Measurements from ENCODE around the gene ADAMTS16.
"Not testable (repeated sequence)": the region's sequence is repeated elsewhere in the genome, so short reads cannot be mapped to it uniquely, and the experiment has no call there.

The ADAMTS16 gene

GRCh38 chr5:5132693-5133295 lies 7.3 kb upstream of the ADAMTS16 start:
- CTCF ChIA-PET, result no interaction called here
- no peaks in the 10 kb centered on the region for H3K36me3 Mint-ChIP-seq

GRCh38 chr5:5134107-5134506 lies 6.0 kb upstream of the ADAMTS16 start:
- peaks cover 4% of the 10 kb centered on the region for H3K9me3 Mint-ChIP-seq
- no peaks in the 10 kb centered on the region for H3K4me1 Mint-ChIP-seq
- H3K4me3 Mint-ChIP-seq, result no peak overlapping the region
- H3K27ac Mint-ChIP-seq, result no peak overlapping the region
- H3K36me3 Mint-ChIP-seq, result no peaks in the 10 kb centered on the region
- peaks cover 17% of the 10 kb centered on the region for H3K27me3 Mint-ChIP-seq
- CTCF ChIA-PET, result no interaction called here
- no peak for DNase-seq

More at GRCh38 chr5:5132693-5133295, 7.3 kb upstream of the ADAMTS16 start:
- Mint-ChIP-seq H3K9me3 (peaks cover 4% of the 10 kb centered on the region), H3K4me1 (no peaks in the 10 kb centered on the region), H3K4me3 (no peak overlapping the region), H3K27ac (no peak overlapping the region), H3K27me3 (peaks cover 8% of the 10 kb centered on the region)
- DNase-seq, result no peak

GRCh38 chr5:5135957-5136676 lies 4.0 kb upstream of the ADAMTS16 start:
- Mint-ChIP-seq H3K27ac (no peak overlapping the region), H3K27me3 (peaks cover 34% of the 10 kb centered on the region), H3K9me3 (peaks cover 4% of the 10 kb centered on the region), H3K4me1 (peaks cover 5% of the 10 kb centered on the region), H3K36me3 (no peaks in the 10 kb centered on the region), H3K4me3 (no peak overlapping the region)
- DNase-seq, result no peak
- CTCF ChIA-PET, result no interaction called here

- peaks cover 40% of the 10 kb centered on the region for H3K27me3 Mint-ChIP-seq
- not testable (repeated sequence) for H3K4me3 Mint-ChIP-seq, H3K4me1 Mint-ChIP-seq, H3K27ac Mint-ChIP-seq, DNase-seq, H3K36me3 Mint-ChIP-seq, H3K9me3 Mint-ChIP-seq
- CTCF ChIA-PET, result interaction anchor here (1.5 kb wide), 1 partner anchor 281 kb away, joined by 4 read pairs; no protein-coding TSS in a partner anchor
Observed at GRCh38 chr5:5137851-5138250, 2.3 kb upstream of the ADAMTS16 start.

GRCh38 chr5:5139336-5139776 lies 774 bp upstream of the ADAMTS16 start:
- no peak overlapping the region for H3K4me3 Mint-ChIP-seq

GRCh38 chr5:5140479-5141338 lies 579 bp downstream of the ADAMTS16 start:
- no peak overlapping the region for H3K4me3 Mint-ChIP-seq
- CTCF ChIA-PET, result interaction anchor here (0.7 to 1.3 kb wide), 5 partner anchors 277 to 1165 kb away, joined by 3 to 4 read pairs (median 3); partner anchors contain the start of gene ICE1

More at GRCh38 chr5:5139336-5139776, 774 bp upstream of the ADAMTS16 start:
- H3K27me3 Mint-ChIP-seq, result peaks cover 40% of the 10 kb centered on the region
- peaks cover 7% of the 10 kb centered on the region for H3K4me1 Mint-ChIP-seq
- H3K9me3 Mint-ChIP-seq, result no peaks in the 10 kb centered on the region
- CTCF ChIA-PET, result interaction anchor here (0.6 to 1.5 kb wide), 2 partner anchors 199 to 279 kb away, joined by 4 read pairs; no protein-coding TSS in a partner anchor
- no peaks in the 10 kb centered on the region for H3K36me3 Mint-ChIP-seq
- no peak for DNase-seq
- no peak overlapping the region for H3K27ac Mint-ChIP-seq

GRCh38 chr5:5141339-5141599 lies 1.1 kb downstream of the ADAMTS16 start:
- peaks cover 40% of the 10 kb centered on the region for H3K27me3 Mint-ChIP-seq
- no peaks in the 10 kb centered on the region for H3K9me3 Mint-ChIP-seq
- H3K4me3 Mint-ChIP-seq, result no peak overlapping the region

More at GRCh38 chr5:5140479-5141338, 579 bp downstream of the ADAMTS16 start:
- DNase-seq, result no peak
- H3K27me3 Mint-ChIP-seq, result peaks cover 40% of the 10 kb centered on the region
- H3K4me1 Mint-ChIP-seq, result peaks cover 7% of the 10 kb centered on the region
- no peaks in the 10 kb centered on the region for H3K9me3 Mint-ChIP-seq
- no peaks in the 10 kb centered on the region for H3K36me3 Mint-ChIP-seq
- no peak overlapping the region for H3K27ac Mint-ChIP-seq

GRCh38 chr5:5141625-5142525 lies 1.7 kb downstream of the ADAMTS16 start:
- Mint-ChIP-seq H3K27me3 (peaks cover 38% of the 10 kb centered on the region), H3K36me3 (no peaks in the 10 kb centered on the region), H3K9me3 (no peaks in the 10 kb centered on the region), H3K27ac (no peak overlapping the region), H3K4me3 (no peak overlapping the region), H3K4me1 (peaks cover 7% of the 10 kb centered on the region)
- DNase-seq, result peak; percentile 60
- CTCF ChIA-PET, result interaction anchor here (1.3 kb wide), 2 partner anchors 276 to 280 kb away, joined by 3 read pairs; partner anchors contain the start of gene ICE1

More at GRCh38 chr5:5141339-5141599, 1.1 kb downstream of the ADAMTS16 start:
- CTCF ChIA-PET, result interaction anchor here (0.7 to 1.3 kb wide), 4 partner anchors 276 to 1164 kb away, joined by 3 to 4 read pairs (median 3); partner anchors contain the start of gene ICE1
- H3K27ac Mint-ChIP-seq, result no peak overlapping the region
- H3K4me1 Mint-ChIP-seq, result peaks cover 7% of the 10 kb centered on the region
- DNase-seq, result no peak
- H3K36me3 Mint-ChIP-seq, result no peaks in the 10 kb centered on the region

GRCh38 chr5:5144441-5144840 lies 4.3 kb downstream of the ADAMTS16 start:
- Mint-ChIP-seq H3K36me3 (no peaks in the 10 kb centered on the region), H3K4me1 (peaks cover 7% of the 10 kb centered on the region), H3K9me3 (no peaks in the 10 kb centered on the region), H3K4me3 (no peak overlapping the region), H3K27me3 (peaks cover 20% of the 10 kb centered on the region), H3K27ac (no peak overlapping the region)
- no peak for DNase-seq
- CTCF ChIA-PET, result interaction anchor here (0.8 to 1.5 kb wide), 2 partner anchors 15 to 275 kb away, joined by 3 to 4 read pairs; no protein-coding TSS in a partner anchor

GRCh38 chr5:5145651-5146529 lies 5.8 kb downstream of the ADAMTS16 start:
- Mint-ChIP-seq H3K27me3 (peaks cover 8% of the 10 kb centered on the region), H3K4me3 (no peak overlapping the region), H3K36me3 (no peaks in the 10 kb centered on the region), H3K9me3 (no peaks in the 10 kb centered on the region), H3K27ac (no peak overlapping the region), H3K4me1 (peaks cover 4% of the 10 kb centered on the region)
- DNase-seq, result no peak
- CTCF ChIA-PET, result no interaction called here

GRCh38 chr5:5146530-5147160 lies 6.5 kb downstream of the ADAMTS16 start:
- H3K4me3 Mint-ChIP-seq, result no peak overlapping the region
- peaks cover under 1% of the 10 kb centered on the region for H3K27me3 Mint-ChIP-seq
- no peaks in the 10 kb centered on the region for H3K36me3 Mint-ChIP-seq
- CTCF ChIA-PET, result no interaction called here
- H3K27ac Mint-ChIP-seq, result no peak overlapping the region
- H3K9me3 Mint-ChIP-seq, result no peaks in the 10 kb centered on the region
- DNase-seq, result no peak
- H3K4me1 Mint-ChIP-seq, result no peaks in the 10 kb centered on the region

- Mint-ChIP-seq H3K4me1 (no peaks in the 10 kb centered on the region), H3K9me3 (no peaks in the 10 kb centered on the region), H3K27me3 (no peaks in the 10 kb centered on the region), H3K4me3 (no peak overlapping the region), H3K27ac (no peak overlapping the region), H3K36me3 (no peaks in the 10 kb centered on the region)
- CTCF ChIA-PET, result no interaction called here
- no peak for DNase-seq
Observed at GRCh38 chr5:5149154-5149553, 9.0 kb downstream of the ADAMTS16 start.
